Measurements from ENCODE around the gene STK33. TPM values are rescaled to one million over a fixed set of nuclear protein-coding genes. Genes with fewer than 3 reads are reported as not detected.

The STK33 gene
- total RNA-seq, 1 experiment from 2014 or later, result 19.5 TPM

GRCh38 chr11:8642196-8642841 lies 48.3 kb upstream of the STK33 start:
- no peak overlapping the region for H3K18ac ChIP-seq (ENCODE audit: insufficient read length, low read depth, low read length)
- no peak overlapping the region for H3K27ac ChIP-seq (ENCODE audit: insufficient read length, low read depth, low read length)
- H2AK5ac ChIP-seq (ENCODE audit: insufficient read length, low read length), result no peak overlapping the region
- no peak overlapping the region for H3K4ac ChIP-seq (ENCODE audit: low read depth, low read length)
- H3K79me1 ChIP-seq (ENCODE audit: insufficient read depth, low read depth, low read length, poor library complexity, severe bottlenecking), result no peaks in the 10 kb centered on the region
- Mint-ChIP-seq H3K27me3 (ENCODE audit: low read depth) (no peaks in the 10 kb centered on the region; the same call in 1 of the 2 replicates), H3K4me3 (no peak overlapping the region), H3K36me3 (ENCODE audit: insufficient read depth in 1 of 3, low read depth in 3 of 3) (peaks cover 0 to 6% (median 4%) of the 10 kb centered on the region in 3 experiments; a peak in 4 of 7 replicates), H3K4me1 (peaks cover 20 to 25% of the 10 kb centered on the region in 2 experiments), H3K9me3 (no peaks in the 10 kb centered on the region), H3K27ac (no peak overlapping the region)
- H2BK5ac ChIP-seq (ENCODE audit: insufficient read length, low read length), result no peak overlapping the region
- no peaks in the 10 kb centered on the region for H3K23me2 ChIP-seq (ENCODE audit: insufficient read length, low read depth, low read length, poor library complexity, severe bottlenecking)
- H3K9me3 ChIP-seq (ENCODE audit: control insufficient read depth, low read depth, low read length), result no peaks in the 10 kb centered on the region
- H3K9ac ChIP-seq (ENCODE audit: extremely low read depth, insufficient read length, low read length), result no peak overlapping the region
- no peak overlapping the region for H2BK20ac ChIP-seq (ENCODE audit: low read depth, low read length, poor library complexity, severe bottlenecking)
- H2BK15ac ChIP-seq (ENCODE audit: low read depth, low read length), result no peak overlapping the region
- H3K27me3 ChIP-seq (ENCODE audit: insufficient read depth, low read length), result no peaks in the 10 kb centered on the region
- no peak overlapping the region for H3T11ph ChIP-seq (ENCODE audit: low read length)
- no peak overlapping the region for H3K14ac ChIP-seq (ENCODE audit: insufficient read depth, low read length)
- H4K20me1 ChIP-seq (ENCODE audit: control insufficient read depth, insufficient read depth, insufficient read length), result no peaks in the 10 kb centered on the region
- no peak overlapping the region for H4K8ac ChIP-seq (replicated peaks; ENCODE audit: insufficient read length, low read depth, low read length)
- TF ChIP-seq CTCF (conservative IDR thresholded peaks at IDR 0.05), result no peak
- H2AFZ ChIP-seq (ENCODE audit: low read length), result no peak overlapping the region
- peaks cover 9% of the 10 kb centered on the region; the same call in 1 of the 2 replicates for H3K4me1 ChIP-seq (ENCODE audit: insufficient read depth, low read length)
- DNase-seq, result no peak
- H4K5ac ChIP-seq (ENCODE audit: insufficient read length, low read depth, low read length), result no peak overlapping the region
- H3K23ac ChIP-seq (ENCODE audit: insufficient read length, low read depth, low read length), result no peak overlapping the region
- no peak overlapping the region for H2BK12ac ChIP-seq (ENCODE audit: insufficient read length, low read depth, low read length)
- H3K79me2 ChIP-seq (ENCODE audit: insufficient read depth, low read length), result no peaks in the 10 kb centered on the region
- WGBS (ENCODE audit: extremely low coverage, insufficient read length, low lambda C conversion rate), result no CpG with 5 or more reads among the region's 5 CpGs
- no peak overlapping the region for H3K56ac ChIP-seq (ENCODE audit: insufficient read length, low read depth, low read length)
- no peak overlapping the region for H4K91ac ChIP-seq (ENCODE audit: insufficient read length, low read depth, low read length)
- no peak overlapping the region for H3K4me2 ChIP-seq (ENCODE audit: insufficient read depth, insufficient read length, low read length)
- no peak overlapping the region for H2BK120ac ChIP-seq (ENCODE audit: low read depth, low read length, poor library complexity, severe bottlenecking)

Data from H9 (cell line).